ENCODE measurements around the gene ZCCHC4.

GRCh38 chr4:25401066-25401465, 88.5 kb downstream of the ZCCHC4 start:
- no peak for TF ChIP-seq CTCF (conservative IDR thresholded peaks at IDR 0.05 in 1 of 2, IDR thresholded peaks at IDR 0.05 in 1 of 2; ENCODE audit: extremely low read depth in 1 of 2, insufficient read depth in 1 of 2, low read depth in 1 of 2, low read length in 2 of 2)
- no peak for TF ChIP-seq EZH2 (IDR thresholded peaks at IDR 0.05; ENCODE audit: borderline replicate concordance, low read length)
